Tibial nerve (tissue), 4 donors: ENCODE measurements around the gene NEK10. TPM values are rescaled to one million over a fixed set of nuclear protein-coding genes. Genes with fewer than 3 reads are reported as not detected.

Source experiments
- DNase-seq, 2 donors: peaks; one replicate each; pipeline ENCODE4 v3.0.0-alpha.2; 2019; ENCODE audit warnings: low spot score in 2 of 2
- H3K27ac ChIP-seq, 4 donors: fragments of 200-600 bp; sonication (generic) in 3 of 4; one replicate each; pipeline ENCODE4 v1.5.1; 2017 to 2019; ENCODE audit warnings: mild to moderate bottlenecking in 1 of 4
- H3K27me3 ChIP-seq, 2 donors: fragments of 200-600 bp; sonication (generic) in 1 of 2; one replicate each; pipeline versions ENCODE4 v1.5.1 to v1.6.0; 2017 to 2019
- H3K36me3 ChIP-seq, 3 donors: fragments of 200-600 bp; sonication (generic); one replicate each; pipeline ENCODE4 v1.5.1; 2018 to 2019
- H3K4me1 ChIP-seq, 4 donors: fragments of 200-600 bp; sonication (generic) in 3 of 4; one replicate each; pipeline ENCODE4 v1.5.1; 2017 to 2019
- H3K4me3 ChIP-seq, 4 donors: fragments of 200-600 bp; sonication (generic) in 3 of 4; one replicate each; pipeline ENCODE4 v1.5.1; 2017 to 2019; ENCODE audit warnings: mild to moderate bottlenecking in 1 of 4, moderate library complexity in 1 of 4
- H3K9me3 ChIP-seq, 4 donors: fragments of 200-600 bp; sonication (generic) in 3 of 4; one replicate each; pipeline ENCODE4 v1.5.1; 2017 to 2019
- EP300 ChIP-seq, 2 donors: sonication (generic); formaldehyde crosslinking; IDR thresholded peaks; one replicate each; pipeline ENCODE4 v1.6.1; 2017; ENCODE audit warnings: antibody characterized with exemption in 2 of 2, mild to moderate bottlenecking in 1 of 2
- POLR2A ChIP-seq, 2 donors: fragments of 450-650 bp; IDR thresholded peaks; one replicate each; pipeline ENCODE4 v1.6.1; 2017; ENCODE audit warnings: antibody characterized with exemption in 2 of 2, mild to moderate bottlenecking in 2 of 2, moderate library complexity in 2 of 2
- WGBS, 2 donors: methylation state at CpG; one replicate each; pipeline ENCODE4 v1.1.5; 2018; 5-methylcytosine and 5-hydroxymethylcytosine counted together
- total RNA-seq, 4 donors: library from RNA; depleted of rRNA; stranded (reverse); fragments of >200 nt; gene quantifications; one replicate each; pipeline ENCODE4 v1.1.0, GENCODE V29; 2016
- TF ChIP-seq, protein P1 (sequence below), 5 experiments: fragments of 200-600 bp in 3 of 5; fragments of 450-650 bp in 2 of 5; sonication (generic) in 3 of 5; IDR thresholded peaks; one replicate each; pipeline ENCODE4 v1.5.1; 2016 to 2019; ENCODE audit warnings: antibody characterized with exemption in 5 of 5, mild to moderate bottlenecking in 3 of 5, moderate library complexity in 2 of 5

NEK10 gene
- total RNA-seq, 4 donors from 2014 or later, result 0.20 to 2.4 (median 1.7) TPM

- Histone ChIP-seq H3K27me3 (no peaks in the 10 kb centered on the region), H3K4me3 (no peak overlapping the region), H3K9me3 (no peaks in the 10 kb centered on the region), H3K36me3 (no peaks in the 10 kb centered on the region), H3K27ac (no peak overlapping the region), H3K4me1 (peaks cover 0 to 8% (median 0%) of the 10 kb centered on the region in 4 donors)
- TF ChIP-seq EP300 (IDR thresholded peaks at IDR 0.05) (no peak), POLR2A (IDR thresholded peaks at IDR 0.05) (no peak)
- TF ChIP-seq, protein P1, sequence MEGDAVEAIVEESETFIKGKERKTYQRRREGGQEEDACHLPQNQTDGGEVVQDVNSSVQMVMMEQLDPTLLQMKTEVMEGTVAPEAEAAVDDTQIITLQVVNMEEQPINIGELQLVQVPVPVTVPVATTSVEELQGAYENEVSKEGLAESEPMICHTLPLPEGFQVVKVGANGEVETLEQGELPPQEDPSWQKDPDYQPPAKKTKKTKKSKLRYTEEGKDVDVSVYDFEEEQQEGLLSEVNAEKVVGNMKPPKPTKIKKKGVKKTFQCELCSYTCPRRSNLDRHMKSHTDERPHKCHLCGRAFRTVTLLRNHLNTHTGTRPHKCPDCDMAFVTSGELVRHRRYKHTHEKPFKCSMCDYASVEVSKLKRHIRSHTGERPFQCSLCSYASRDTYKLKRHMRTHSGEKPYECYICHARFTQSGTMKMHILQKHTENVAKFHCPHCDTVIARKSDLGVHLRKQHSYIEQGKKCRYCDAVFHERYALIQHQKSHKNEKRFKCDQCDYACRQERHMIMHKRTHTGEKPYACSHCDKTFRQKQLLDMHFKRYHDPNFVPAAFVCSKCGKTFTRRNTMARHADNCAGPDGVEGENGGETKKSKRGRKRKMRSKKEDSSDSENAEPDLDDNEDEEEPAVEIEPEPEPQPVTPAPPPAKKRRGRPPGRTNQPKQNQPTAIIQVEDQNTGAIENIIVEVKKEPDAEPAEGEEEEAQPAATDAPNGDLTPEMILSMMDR (IDR thresholded peaks at IDR 0.05), result no peak
- no peak for DNase-seq
- 39 to 42% methylated on average over 5 of the region's 5 CpGs for WGBS, 2 donors
Observed at GRCh38 chr3:27079427-27080257, 289.5 kb downstream of the NEK10 start.

- Histone ChIP-seq H3K4me1 (peaks cover 0 to 8% (median 0%) of the 10 kb centered on the region in 4 donors), H3K27ac (no peak overlapping the region), H3K27me3 (no peaks in the 10 kb centered on the region), H3K9me3 (no peaks in the 10 kb centered on the region), H3K4me3 (no peak overlapping the region), H3K36me3 (no peaks in the 10 kb centered on the region)
- TF ChIP-seq POLR2A (IDR thresholded peaks at IDR 0.05), result no peak
- no peak for TF ChIP-seq EP300 (IDR thresholded peaks at IDR 0.05)
- TF ChIP-seq, protein P1 (IDR thresholded peaks at IDR 0.05), result no peak
- no peak for DNase-seq
- 54 to 56% methylated on average over 5 of the region's 5 CpGs for WGBS, 2 donors
Observed at GRCh38 chr3:27078246-27078913, 290.8 kb downstream of the NEK10 start.

- Histone ChIP-seq H3K4me1 (peaks cover 0 to 8% (median 0%) of the 10 kb centered on the region in 4 donors), H3K27me3 (no peaks in the 10 kb centered on the region), H3K27ac (no peak overlapping the region), H3K4me3 (no peak overlapping the region), H3K36me3 (no peaks in the 10 kb centered on the region), H3K9me3 (no peaks in the 10 kb centered on the region)
- no peak for DNase-seq
- TF ChIP-seq POLR2A (IDR thresholded peaks at IDR 0.05), result no peak
- TF ChIP-seq, protein P1 (IDR thresholded peaks at IDR 0.05), result no peak
- TF ChIP-seq EP300 (IDR thresholded peaks at IDR 0.05), result no peak
- WGBS, 2 donors, result 82 to 91% methylated on average over 6 of the region's 6 CpGs
Observed at GRCh38 chr3:27076815-27077630, 292.2 kb downstream of the NEK10 start.

DNA sequence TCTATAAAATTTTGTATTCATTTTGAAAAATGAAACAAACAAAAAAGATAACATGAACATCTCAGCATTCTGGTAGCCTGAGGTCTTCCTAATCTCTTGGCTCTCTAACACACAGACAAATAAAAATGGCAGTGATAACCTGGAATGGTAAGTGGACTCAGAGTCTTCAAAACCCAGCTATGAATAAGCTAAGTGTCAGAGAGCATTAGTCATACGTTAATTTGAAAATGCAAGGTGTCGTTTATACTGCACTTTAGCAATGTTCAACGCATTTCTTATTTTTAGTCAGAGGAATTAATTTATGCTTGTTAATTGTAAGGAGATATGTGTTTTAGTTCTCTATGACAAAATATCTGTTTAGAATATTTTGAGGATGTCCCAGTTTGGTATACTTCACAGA, 294.3 kb downstream of the NEK10 start:
- Histone ChIP-seq H3K4me3 (no peak overlapping the region), H3K4me1 (peaks cover 0 to 6% (median 0%) of the 10 kb centered on the region in 4 donors), H3K27ac (no peak overlapping the region), H3K27me3 (no peaks in the 10 kb centered on the region), H3K9me3 (no peaks in the 10 kb centered on the region), H3K36me3 (no peaks in the 10 kb centered on the region)
- TF ChIP-seq POLR2A (IDR thresholded peaks at IDR 0.05), result no peak
- TF ChIP-seq, protein P1 (IDR thresholded peaks at IDR 0.05), result no peak
- no peak for TF ChIP-seq EP300 (IDR thresholded peaks at IDR 0.05)
- DNase-seq, result no peak
- 94 to 96% methylated on average over 3 of the region's 3 CpGs for WGBS, 2 donors
